IPS DF 6.9 (cell line): ENCODE results near the gene CLPTM1.

Experiments
- DNase-seq: peaks from one replicate; pipeline ENCODE4 v3.0.0-alpha.2; 2013; ENCODE audit warnings: low read depth, low spot score
- H3K27ac ChIP-seq: one replicate; pipeline ENCODE4 v1.5.1; 2013; ENCODE audit warnings: low read length, control low read depth
- H3K27me3 ChIP-seq: 2 replicates; pipeline ENCODE4 v1.6.1; 2013; ENCODE audit warnings: mild to moderate bottlenecking, low read length; ENCODE audit not compliant: control insufficient read depth, insufficient read depth
- H3K36me3 ChIP-seq: 2 replicates; pipeline ENCODE4 v1.6.1; 2013; ENCODE audit warnings: low read length; ENCODE audit not compliant: control insufficient read depth, insufficient read depth
- H3K4me1 ChIP-seq: 2 replicates; pipeline ENCODE4 v1.6.1; 2013; ENCODE audit warnings: low read length; ENCODE audit not compliant: control insufficient read depth, insufficient read depth
- H3K4me3 ChIP-seq: 2 replicates; pipeline ENCODE4 v1.5.1; 2013; ENCODE audit warnings: mild to moderate bottlenecking, low read length
- H3K9me3 ChIP-seq: 2 replicates; pipeline ENCODE4 v1.6.1; 2013; ENCODE audit warnings: low read length, inconsistent platforms; ENCODE audit not compliant: control insufficient read depth, insufficient read depth
- WGBS: extraction: QIAGEN DNeasy Blood & Tissue Kit; methylation state at CpG from one replicate; pipeline ENCODE4 v1.1.7; 2013; ENCODE audit warnings: mixed read lengths, missing lambda C conversion rate; ENCODE audit not compliant: insufficient read length, insufficient coverage; 5-methylcytosine and 5-hydroxymethylcytosine counted together

Gene CLPTM1

DNA sequence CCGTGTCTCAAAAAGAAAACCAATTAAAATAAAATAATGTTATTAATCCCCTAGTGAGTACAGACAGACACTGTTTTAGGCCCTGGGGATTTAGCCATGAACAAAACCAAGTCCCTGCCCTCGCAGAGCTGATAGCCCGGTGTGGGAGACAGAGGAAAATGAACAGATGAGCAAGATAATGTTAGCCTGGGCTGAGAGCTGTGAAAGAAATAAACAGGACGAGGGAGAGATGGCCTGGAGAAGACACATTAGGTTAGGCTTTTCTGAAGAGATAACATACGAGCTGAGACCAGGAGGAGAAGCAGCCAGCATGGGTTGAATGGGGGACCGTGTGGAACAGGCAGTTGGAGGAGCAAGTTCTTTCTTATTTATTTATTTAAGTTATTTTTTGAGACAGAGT, 55.1 kb downstream of the CLPTM1 start:
- no peaks in the 10 kb centered on the region for H3K9me3 ChIP-seq
- WGBS, result no CpG with 5 or more reads among the region's 6 CpGs
- no peak overlapping the region for H3K4me3 ChIP-seq
- no peak for DNase-seq
- H3K4me1 ChIP-seq, result no peaks in the 10 kb centered on the region
- H3K27ac ChIP-seq, result no peak overlapping the region
- no peaks in the 10 kb centered on the region for H3K27me3 ChIP-seq
- no peaks in the 10 kb centered on the region for H3K36me3 ChIP-seq

DNA sequence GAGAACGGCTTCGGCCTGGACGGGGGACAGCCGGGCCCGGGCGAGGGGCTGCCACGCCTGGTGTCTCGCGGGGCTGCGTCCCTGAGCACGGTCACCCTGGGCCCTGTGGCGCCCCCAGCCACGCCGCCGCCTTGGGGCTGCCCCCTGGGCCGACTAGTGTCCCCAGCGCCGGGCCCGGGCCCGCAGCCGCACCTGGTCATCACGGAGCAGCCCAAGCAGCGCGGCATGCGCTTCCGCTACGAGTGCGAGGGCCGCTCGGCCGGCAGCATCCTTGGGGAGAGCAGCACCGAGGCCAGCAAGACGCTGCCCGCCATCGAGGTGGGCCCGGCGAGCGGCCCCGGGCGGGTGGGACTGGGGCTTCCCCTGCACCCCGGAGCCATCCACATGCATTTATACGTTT, 56.8 kb downstream of the CLPTM1 start:
- no peaks in the 10 kb centered on the region for H3K36me3 ChIP-seq
- no peak for DNase-seq
- WGBS, result no CpG with 5 or more reads among the region's 42 CpGs
- no peaks in the 10 kb centered on the region for H3K4me1 ChIP-seq
- no peak overlapping the region for H3K4me3 ChIP-seq
- no peaks in the 10 kb centered on the region for H3K27me3 ChIP-seq
- H3K9me3 ChIP-seq, result no peaks in the 10 kb centered on the region
- no peak overlapping the region for H3K27ac ChIP-seq

DNA sequence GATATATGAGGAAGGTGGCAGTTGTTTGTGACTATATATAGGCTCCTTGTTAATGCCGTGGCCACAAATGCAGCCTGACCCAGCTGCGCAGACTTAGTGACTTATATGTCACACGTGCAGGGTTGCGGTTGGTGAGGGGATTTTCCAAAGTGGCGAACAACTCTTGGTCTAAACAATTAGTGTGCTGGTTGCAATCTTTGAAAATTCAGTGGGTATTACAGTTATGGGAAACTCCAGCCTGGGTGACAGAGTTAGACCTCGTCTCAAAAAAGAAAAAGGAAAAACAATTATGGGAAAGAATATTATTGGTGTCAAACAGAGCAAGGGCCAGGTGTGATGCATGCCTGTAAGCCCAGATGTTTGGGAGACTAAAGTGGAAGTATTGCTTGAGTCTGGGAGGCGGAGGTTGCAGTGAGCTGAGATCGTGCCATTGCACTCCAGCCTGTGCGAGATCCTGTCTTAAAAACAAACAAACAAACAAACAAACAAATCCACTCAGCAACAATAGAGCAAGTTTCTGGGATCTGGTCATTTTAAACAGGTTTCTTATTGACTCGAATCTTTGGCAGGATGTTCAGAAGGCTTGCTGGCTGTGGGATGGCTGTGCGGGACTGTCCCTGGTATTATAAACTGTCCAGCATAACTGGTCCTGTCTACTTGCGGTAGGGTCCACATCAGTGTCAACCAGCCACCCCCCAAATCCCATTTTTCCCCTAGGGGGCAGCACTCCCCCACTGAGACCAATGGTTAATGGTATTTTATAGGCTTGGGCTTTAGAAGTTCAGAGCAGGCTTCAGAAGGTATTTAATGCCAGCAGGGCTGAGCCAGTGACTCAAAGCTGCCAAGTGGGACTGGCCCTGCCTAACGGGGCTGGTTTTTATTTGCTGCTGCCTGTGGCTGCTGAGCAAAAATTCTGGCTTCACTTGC, 61.5 kb downstream of the CLPTM1 start:
- Histone ChIP-seq H3K27me3 (no peaks in the 10 kb centered on the region), H3K4me1 (no peaks in the 10 kb centered on the region), H3K27ac (no peak overlapping the region), H3K36me3 (no peaks in the 10 kb centered on the region), H3K4me3 (no peak overlapping the region), H3K9me3 (no peaks in the 10 kb centered on the region)
- peak; percentile 57 for DNase-seq
- no CpG with 5 or more reads among the region's 13 CpGs for WGBS

DNA sequence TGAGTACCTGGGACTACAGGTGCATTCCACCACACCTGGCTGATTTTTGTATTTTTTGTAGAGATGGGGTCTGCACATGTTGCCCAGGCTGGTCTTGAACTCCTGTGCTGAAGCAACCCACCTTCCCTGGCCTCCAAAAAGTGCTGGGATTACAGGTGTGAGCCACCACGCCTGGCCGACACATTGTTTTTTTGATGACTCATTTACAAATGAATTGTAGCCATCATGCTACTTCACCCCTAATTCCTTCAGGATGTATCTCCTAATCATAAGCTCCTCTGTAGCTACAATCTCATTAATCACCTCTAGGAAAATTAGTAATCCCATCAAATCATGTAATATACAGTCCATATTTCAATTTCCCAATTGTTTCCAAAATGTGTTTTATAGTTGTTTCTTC, 64.0 kb downstream of the CLPTM1 start:
- DNase-seq, result no peak
- H3K9me3 ChIP-seq, result no peaks in the 10 kb centered on the region
- H3K4me3 ChIP-seq, result no peak overlapping the region
- H3K27ac ChIP-seq, result no peak overlapping the region
- no peaks in the 10 kb centered on the region; the same call in 1 of the 2 replicates for H3K36me3 ChIP-seq
- no peaks in the 10 kb centered on the region for H3K4me1 ChIP-seq
- no CpG with 5 or more reads among the region's 2 CpGs for WGBS
- no peaks in the 10 kb centered on the region for H3K27me3 ChIP-seq

DNA sequence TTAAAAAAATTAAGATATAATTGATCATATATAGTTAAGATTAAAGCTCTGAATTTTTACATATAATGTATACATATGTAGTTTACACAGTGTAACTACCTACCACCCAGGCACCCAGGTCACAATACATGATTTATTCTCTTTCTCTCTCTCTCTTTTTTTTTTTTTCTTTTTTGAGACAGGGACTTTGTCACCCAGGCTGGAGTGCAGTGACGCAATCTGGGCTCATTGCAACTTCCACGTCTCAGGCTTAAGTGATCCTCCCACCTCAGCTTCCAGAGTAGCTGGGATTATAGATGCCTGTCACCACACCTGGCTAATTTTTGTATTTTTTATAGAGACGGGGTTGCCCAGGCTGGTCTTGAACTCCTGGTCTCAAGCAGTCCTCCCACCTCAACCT, 64.9 kb downstream of the CLPTM1 start:
- Histone ChIP-seq H3K36me3 (no peaks in the 10 kb centered on the region; the same call in 1 of the 2 replicates), H3K4me1 (no peaks in the 10 kb centered on the region), H3K9me3 (no peaks in the 10 kb centered on the region), H3K27ac (no peak overlapping the region), H3K4me3 (no peak overlapping the region), H3K27me3 (no peaks in the 10 kb centered on the region)
- WGBS, result no CpG with 5 or more reads among the region's 3 CpGs
- DNase-seq, result no peak

DNA sequence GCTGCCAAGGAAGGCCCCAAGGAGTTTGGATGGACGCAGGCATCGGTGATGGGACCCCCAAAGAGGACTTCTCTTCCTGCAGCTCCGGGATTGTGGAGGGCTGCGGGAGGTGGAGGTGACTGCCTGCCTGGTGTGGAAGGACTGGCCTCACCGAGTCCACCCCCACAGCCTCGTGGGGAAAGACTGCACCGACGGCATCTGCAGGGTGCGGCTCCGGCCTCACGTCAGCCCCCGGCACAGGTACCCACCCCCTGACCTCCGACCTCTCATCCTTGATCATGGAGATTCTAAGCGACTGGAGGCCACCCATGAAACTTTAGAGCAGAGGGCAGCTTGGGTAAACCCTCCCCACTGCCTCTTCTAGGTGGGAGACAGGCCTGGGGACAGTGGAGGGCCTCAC, 66.8 kb downstream of the CLPTM1 start:
- no peaks in the 10 kb centered on the region for H3K27me3 ChIP-seq
- no peaks in the 10 kb centered on the region; the same call in 1 of the 2 replicates for H3K36me3 ChIP-seq
- no peak for DNase-seq
- H3K4me1 ChIP-seq, result no peaks in the 10 kb centered on the region
- H3K9me3 ChIP-seq, result no peaks in the 10 kb centered on the region
- H3K27ac ChIP-seq, result no peak overlapping the region
- no CpG with 5 or more reads among the region's 14 CpGs for WGBS
- H3K4me3 ChIP-seq, result no peak overlapping the region

DNA sequence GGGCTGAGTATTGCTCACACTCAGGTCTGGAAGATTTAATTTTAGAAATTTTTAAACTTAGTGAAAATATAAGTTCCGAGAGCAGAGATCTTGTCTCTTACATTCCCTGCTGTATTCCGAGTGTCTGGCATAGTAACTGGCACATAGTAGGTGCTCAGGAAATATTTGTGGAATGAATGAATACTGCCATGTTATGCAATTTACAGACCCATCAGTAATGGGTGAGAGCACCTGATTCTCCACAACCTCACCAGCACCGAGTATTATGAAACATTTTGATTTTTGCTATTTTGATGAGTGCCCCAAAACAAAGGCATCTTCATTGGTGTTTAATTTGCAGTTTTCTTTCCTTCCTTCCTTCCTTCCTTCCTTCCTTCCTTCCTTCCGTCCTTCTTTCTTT, 67.9 kb downstream of the CLPTM1 start:
- H3K27ac ChIP-seq, result no peak overlapping the region
- H3K4me1 ChIP-seq, result no peaks in the 10 kb centered on the region
- DNase-seq, result no peak
- H3K27me3 ChIP-seq, result no peaks in the 10 kb centered on the region
- WGBS, result no CpG with 5 or more reads among the region's 4 CpGs
- H3K4me3 ChIP-seq, result no peak overlapping the region
- no peaks in the 10 kb centered on the region for H3K9me3 ChIP-seq
- no peaks in the 10 kb centered on the region; the same call in 1 of the 2 replicates for H3K36me3 ChIP-seq

DNA sequence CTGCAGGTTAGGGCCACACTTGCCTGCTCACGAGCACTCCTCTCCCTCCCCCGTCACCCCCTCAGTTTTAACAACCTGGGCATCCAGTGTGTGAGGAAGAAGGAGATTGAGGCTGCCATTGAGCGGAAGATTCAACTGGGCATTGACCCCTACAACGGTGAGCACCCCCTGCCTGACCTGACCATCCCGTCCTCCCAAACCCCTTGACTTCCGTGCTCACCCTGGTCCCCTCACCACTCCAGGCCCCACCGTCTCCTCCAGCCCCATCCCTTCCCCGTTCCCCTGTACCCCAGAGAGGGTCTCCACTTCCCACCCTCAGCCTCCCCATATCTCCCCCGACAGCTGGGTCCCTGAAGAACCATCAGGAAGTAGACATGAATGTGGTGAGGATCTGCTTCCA, 70.1 kb downstream of the CLPTM1 start:
- no peak for DNase-seq
- Histone ChIP-seq H3K9me3 (no peaks in the 10 kb centered on the region), H3K4me1 (no peaks in the 10 kb centered on the region), H3K27me3 (no peaks in the 10 kb centered on the region), H3K4me3 (no peak overlapping the region), H3K27ac (no peak overlapping the region), H3K36me3 (no peaks in the 10 kb centered on the region; the same call in 1 of the 2 replicates)
- WGBS, result no CpG with 5 or more reads among the region's 9 CpGs

DNA sequence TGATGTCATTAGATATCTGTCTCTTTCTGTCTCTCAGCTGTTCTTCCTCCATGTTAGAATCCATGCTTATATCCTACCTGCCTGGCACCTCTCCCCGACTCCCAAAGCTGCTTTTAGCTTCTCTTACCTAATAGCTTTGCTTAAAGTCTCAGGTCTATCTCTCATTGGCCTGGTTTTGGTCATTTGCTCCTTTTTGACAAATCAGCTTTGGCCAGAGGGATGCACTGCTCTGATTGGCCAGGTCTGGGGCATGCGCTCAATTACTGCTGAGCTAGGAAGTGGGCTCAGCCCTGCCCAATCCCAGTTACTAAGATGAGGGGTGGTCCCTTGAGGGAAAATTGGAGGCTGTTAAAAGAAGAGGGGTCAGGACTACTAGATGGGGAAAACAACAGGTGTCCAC, 72.2 kb downstream of the CLPTM1 start:
- no peaks in the 10 kb centered on the region for H3K9me3 ChIP-seq
- no peaks in the 10 kb centered on the region for H3K36me3 ChIP-seq
- no peaks in the 10 kb centered on the region for H3K4me1 ChIP-seq
- no peak overlapping the region for H3K4me3 ChIP-seq
- WGBS, result no CpG with 5 or more reads among the region's 2 CpGs
- no peak overlapping the region for H3K27ac ChIP-seq
- no peaks in the 10 kb centered on the region for H3K27me3 ChIP-seq
- no peak for DNase-seq

DNA sequence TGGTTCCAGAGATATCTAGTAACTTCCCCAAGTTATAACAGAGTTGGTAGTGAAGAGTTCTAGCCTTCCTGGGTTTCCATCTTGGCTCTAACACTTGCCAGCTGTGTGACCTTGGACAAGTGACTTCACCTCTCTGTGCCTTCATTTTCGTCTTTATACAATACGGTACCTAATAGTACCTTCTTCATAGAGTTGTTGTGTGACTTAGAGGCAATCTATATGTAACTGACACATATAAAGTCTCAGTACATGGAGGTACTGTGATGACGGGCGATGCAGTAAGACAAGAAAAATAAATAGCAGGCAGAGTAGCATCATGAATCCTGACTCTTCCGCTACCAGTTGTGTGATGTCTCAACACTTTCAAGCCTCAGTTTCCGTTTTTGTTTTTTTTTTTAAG, 75.6 kb downstream of the CLPTM1 start:
- no peaks in the 10 kb centered on the region for H3K27me3 ChIP-seq
- peaks cover 4% of the 10 kb centered on the region; the same call in 1 of the 2 replicates for H3K36me3 ChIP-seq
- H3K4me3 ChIP-seq, result no peak overlapping the region
- H3K27ac ChIP-seq, result no peak overlapping the region
- DNase-seq, result no peak
- no CpG with 5 or more reads among the region's 6 CpGs for WGBS
- H3K9me3 ChIP-seq, result no peaks in the 10 kb centered on the region
- H3K4me1 ChIP-seq, result no peaks in the 10 kb centered on the region

DNA sequence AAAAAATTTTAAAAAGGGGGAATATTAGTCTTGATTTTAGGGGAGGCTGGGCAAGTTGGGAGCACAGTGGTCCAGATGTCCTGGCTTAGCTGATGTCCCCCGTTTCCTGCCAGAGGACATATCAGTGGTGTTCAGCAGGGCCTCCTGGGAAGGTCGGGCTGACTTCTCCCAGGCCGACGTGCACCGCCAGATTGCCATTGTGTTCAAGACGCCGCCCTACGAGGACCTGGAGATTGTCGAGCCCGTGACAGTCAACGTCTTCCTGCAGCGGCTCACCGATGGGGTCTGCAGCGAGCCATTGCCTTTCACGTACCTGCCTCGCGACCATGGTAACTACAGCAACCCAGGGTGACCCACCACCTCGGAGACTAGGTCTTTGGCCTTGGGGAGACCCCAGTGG, 77.2 kb downstream of the CLPTM1 start:
- H3K4me3 ChIP-seq, result no peak overlapping the region
- no peaks in the 10 kb centered on the region for H3K27me3 ChIP-seq
- no peak for DNase-seq
- H3K36me3 ChIP-seq, result peaks cover 4% of the 10 kb centered on the region; the same call in 1 of the 2 replicates
- no CpG with 5 or more reads among the region's 18 CpGs for WGBS
- no peaks in the 10 kb centered on the region for H3K4me1 ChIP-seq
- no peaks in the 10 kb centered on the region for H3K9me3 ChIP-seq
- no peak overlapping the region for H3K27ac ChIP-seq
